ENCODE measurements around the gene TBC1D9. TPM values are rescaled to one million over a fixed set of nuclear protein-coding genes. Genes with fewer than 3 reads are reported as not detected.

TBC1D9 gene
- total and polyA plus RNA-seq, 2 of the 13 experiments (the other 11 are each of a cell fraction or from before 2014, with no cell fraction given): 11.9 to 12.2 TPM

GRCh38 chr4:140662082-140662869 lies 93.9 kb downstream of the TBC1D9 start (continued):
- TF ChIP-seq ZNF879 (CRISPR knock-in tag; IDR thresholded peaks at IDR 0.05) (no peak), ZNF781 (CRISPR knock-in tag; IDR thresholded peaks at IDR 0.05; ENCODE audit: borderline replicate concordance, not compliant biosample characterization) (no peak), NONO (IDR thresholded peaks at IDR 0.05) (no peak), NONO (CRISPR knock-in tag; conservative IDR thresholded peaks at IDR 0.05) (no peak), ZMYM4 (CRISPR knock-in tag; IDR thresholded peaks at IDR 0.05) (no peak), ARID5B (CRISPR knock-in tag; IDR thresholded peaks at IDR 0.05) (peak; percentile 43; the same call in 1 of the 2 replicates), ZNF282 (IDR thresholded peaks at IDR 0.05; ENCODE audit: partially characterized antibody) (no peak), JUND (CRISPR knock-in tag; IDR thresholded peaks at IDR 0.05) (peak; percentile 13; the same call in 1 of the 2 replicates), ZNF740 (CRISPR knock-in tag; IDR thresholded peaks at IDR 0.05) (no peak), GLMP (CRISPR knock-in tag; IDR thresholded peaks at IDR 0.05; ENCODE audit: borderline replicate concordance) (no peak), ATF3 (CRISPR knock-in tag; IDR thresholded peaks at IDR 0.05) (peak; percentile 53; the same call in 1 of the 2 replicates), FOSL1 (CRISPR knock-in tag; IDR thresholded peaks at IDR 0.05; ENCODE audit: borderline replicate concordance) (peak; percentile 46; the same call in 1 of the 2 replicates), MAX (IDR thresholded peaks at IDR 0.05) (no peak), ZNF281 (CRISPR knock-in tag; IDR thresholded peaks at IDR 0.05; ENCODE audit: borderline replicate concordance) (no peak), CEBPB (IDR thresholded peaks at IDR 0.05; ENCODE audit: borderline replicate concordance, low read depth, low read length) (peak; percentile 89)

Measured in HepG2 (cell line).